Measurements from ENCODE around the gene WWC2.

Gene WWC2

GRCh38 chr4:183154701-183155391, 55.8 kb downstream of the WWC2 start:
- Histone ChIP-seq H3K27me3 (no peaks in the 10 kb centered on the region), H3K27ac (no peak overlapping the region), H3K36me3 (no peaks in the 10 kb centered on the region), H3K9me3 (no peaks in the 10 kb centered on the region), H3K4me1 (peaks cover 0 to 8% (median 2%) of the 10 kb centered on the region in 4 donors), H3K4me3 (no peak overlapping the region)
- intact Hi-C loops (cut with DNase I; ENCODE audit: low total_unique reads): no loop called here
- no peak for TF ChIP-seq CTCF (IDR thresholded peaks at IDR 0.05)
- no peak for DNase-seq

- Histone ChIP-seq H3K9me3 (no peaks in the 10 kb centered on the region), H3K27me3 (no peaks in the 10 kb centered on the region), H3K36me3 (no peaks in the 10 kb centered on the region), H3K27ac (no peak overlapping the region), H3K4me1 (peaks cover 0 to 8% (median 2%) of the 10 kb centered on the region in 4 donors), H3K4me3 (no peak overlapping the region)
- TF ChIP-seq CTCF (IDR thresholded peaks at IDR 0.05): no peak
- no peak for DNase-seq
- intact Hi-C loops (cut with DNase I; ENCODE audit: low total_unique reads): no loop called here
Measured at GRCh38 chr4:183155450-183156184, 56.6 kb downstream of the WWC2 start.

GRCh38 chr4:183157215-183157614, 58.2 kb downstream of the WWC2 start:
- no peak for DNase-seq
- no peak overlapping the region for H3K4me3 ChIP-seq
- no peak for TF ChIP-seq CTCF (IDR thresholded peaks at IDR 0.05)
- no peaks in the 10 kb centered on the region for H3K36me3 ChIP-seq
- H3K9me3 ChIP-seq: no peaks in the 10 kb centered on the region
- no peak overlapping the region for H3K27ac ChIP-seq
- no peaks in the 10 kb centered on the region for H3K27me3 ChIP-seq
- H3K4me1 ChIP-seq: peaks cover 0 to 8% (median 2%) of the 10 kb centered on the region in 4 donors
- intact Hi-C loops (cut with DNase I; ENCODE audit: low total_unique reads): no loop called here

- H3K27ac ChIP-seq: no peak overlapping the region
- intact Hi-C loops (cut with DNase I; ENCODE audit: low total_unique reads): no loop called here
- H3K4me3 ChIP-seq: no peak overlapping the region
- H3K9me3 ChIP-seq: no peaks in the 10 kb centered on the region
- TF ChIP-seq CTCF (IDR thresholded peaks at IDR 0.05): no peak
- no peaks in the 10 kb centered on the region for H3K36me3 ChIP-seq
- H3K4me1 ChIP-seq: peaks cover 0 to 5% (median 2%) of the 10 kb centered on the region in 4 donors
- no peaks in the 10 kb centered on the region for H3K27me3 ChIP-seq
- no peak for DNase-seq
Measured at GRCh38 chr4:183158062-183158461, 59.0 kb downstream of the WWC2 start.

GRCh38 chr4:183161630-183162029, 62.6 kb downstream of the WWC2 start:
- Histone ChIP-seq H3K36me3 (no peaks in the 10 kb centered on the region), H3K27me3 (no peaks in the 10 kb centered on the region), H3K4me1 (peaks cover 0 to 23% (median 8%) of the 10 kb centered on the region in 4 donors), H3K9me3 (no peaks in the 10 kb centered on the region), H3K4me3 (no peak overlapping the region), H3K27ac (no peak overlapping the region)
- intact Hi-C loops (cut with DNase I; ENCODE audit: low total_unique reads): no loop called here
- TF ChIP-seq CTCF (IDR thresholded peaks at IDR 0.05): no peak
- DNase-seq: no peak
